ENCODE results near the gene HNRNPC. TPM values are rescaled to one million over a fixed set of nuclear protein-coding genes. Genes with fewer than 3 reads are reported as not detected.

The HNRNPC gene
- total RNA-seq, 3 donors from 2014 or later, result 273 to 334 (median 312) TPM

- ATAC-seq (no peak), DNase-seq (no peak)
- TF ChIP-seq CTCF (IDR thresholded peaks at IDR 0.05), result no peak
- Histone ChIP-seq H3K4me3 (no peak overlapping the region), H3K4me1 (ENCODE audit: low read depth) (peaks cover 12% of the 10 kb centered on the region), H3K9me3 (no peaks in the 10 kb centered on the region), H3K36me3 (ENCODE audit: low read depth) (no peaks in the 10 kb centered on the region)
- intact Hi-C loops (cut with DNase I, micrococcal nuclease), result no loop called here
Measured at GRCh38 chr14:21192875-21193535, 76.2 kb downstream of the HNRNPC start.

GRCh38 chr14:21192447-21192822 is 76.8 kb downstream of the HNRNPC start:
- intact Hi-C loops (cut with DNase I, micrococcal nuclease), result no loop called here
- no peak for TF ChIP-seq CTCF (IDR thresholded peaks at IDR 0.05)
- Histone ChIP-seq H3K4me1 (ENCODE audit: low read depth) (peaks cover 12% of the 10 kb centered on the region), H3K9me3 (no peaks in the 10 kb centered on the region), H3K4me3 (no peak overlapping the region), H3K36me3 (ENCODE audit: low read depth) (no peaks in the 10 kb centered on the region)
- ATAC-seq (peak; percentile 15), DNase-seq (no peak)

- intact Hi-C loops (cut with DNase I, micrococcal nuclease), result no loop called here
- TF ChIP-seq CTCF (IDR thresholded peaks at IDR 0.05), result no peak
- Histone ChIP-seq H3K4me3 (no peak overlapping the region), H3K9me3 (no peaks in the 10 kb centered on the region), H3K36me3 (ENCODE audit: low read depth) (no peaks in the 10 kb centered on the region), H3K4me1 (ENCODE audit: low read depth) (peaks cover 12% of the 10 kb centered on the region)
- DNase-seq, result peak; percentile 83 to 88 (median 84)
- ATAC-seq, result peak; percentile 99
Measured at GRCh38 chr14:21191809-21192446, 77.3 kb downstream of the HNRNPC start.

GRCh38 chr14:21191261-21191808 is 77.9 kb downstream of the HNRNPC start:
- H3K36me3 ChIP-seq (ENCODE audit: low read depth), result no peaks in the 10 kb centered on the region
- no peak for ATAC-seq
- TF ChIP-seq CTCF (IDR thresholded peaks at IDR 0.05), result no peak
- no peaks in the 10 kb centered on the region for H3K9me3 ChIP-seq
- no peak overlapping the region for H3K4me3 ChIP-seq
- peaks cover 12% of the 10 kb centered on the region for H3K4me1 ChIP-seq (ENCODE audit: low read depth)
- no peak for DNase-seq
- intact Hi-C loops (cut with DNase I, micrococcal nuclease), result no loop called here

- intact Hi-C loops (cut with DNase I, micrococcal nuclease), result no loop called here
- no peak for ATAC-seq
- Histone ChIP-seq H3K4me1 (ENCODE audit: low read depth) (no peaks in the 10 kb centered on the region), H3K36me3 (ENCODE audit: low read depth) (no peaks in the 10 kb centered on the region), H3K9me3 (peaks cover 4% of the 10 kb centered on the region), H3K4me3 (no peak overlapping the region)
- DNase-seq, result no peak
- TF ChIP-seq CTCF (IDR thresholded peaks at IDR 0.05), result no peak
Measured at GRCh38 chr14:21185491-21185890, 83.8 kb downstream of the HNRNPC start.

Measured in mucosa of descending colon (tissue), 3 donors.